ENCODE results near the gene MED27. TPM values are rescaled to one million over a fixed set of nuclear protein-coding genes. Genes with fewer than 3 reads are reported as not detected.

Gene MED27
- total RNA-seq, 1 experiment from 2014 or later: 30.4 TPM

DNA sequence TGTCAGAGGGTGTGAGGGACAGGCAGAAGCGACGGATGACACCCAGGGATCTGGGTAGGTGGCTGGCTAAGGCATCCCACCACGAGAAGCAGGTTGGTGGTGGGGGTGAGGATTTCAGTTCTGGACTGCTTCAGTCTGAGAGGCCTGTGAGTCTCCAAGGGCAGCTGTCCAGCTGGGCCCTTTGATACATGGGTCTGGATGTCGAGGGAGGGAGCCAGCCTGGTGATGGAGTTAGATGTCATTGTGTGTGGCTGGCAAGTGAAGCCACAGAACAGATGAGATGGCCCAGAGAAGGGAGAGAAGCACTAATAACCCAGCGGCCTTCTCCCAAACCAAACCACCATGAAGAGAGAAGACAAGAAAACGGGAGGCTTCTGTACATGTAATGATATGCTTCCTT, 11.1 kb downstream of the MED27 start:
- Histone ChIP-seq H3K4me3 (ENCODE audit: low read depth, low read length) (no peak overlapping the region), H3K4me1 (no peaks in the 10 kb centered on the region), H3K27me3 (replicated peaks; ENCODE audit: control insufficient read depth, insufficient read depth, low read length) (no peaks in the 10 kb centered on the region), H3K9me3 (no peaks in the 10 kb centered on the region), H3K36me3 (ENCODE audit: control insufficient read depth, insufficient read depth, low read length) (no peaks in the 10 kb centered on the region)
- H3K27me3 Mint-ChIP-seq (ENCODE audit: insufficient read depth, unreplicated experiment): no peaks in the 10 kb centered on the region
- DNase-seq: no peak
- no peak overlapping the region for H3K4me3 Mint-ChIP-seq (ENCODE audit: unreplicated experiment)
- POLR2A ChIA-PET: no interaction called here
- no TSS peak for BruUV-seq (replicated peaks)
- H3K4me1 Mint-ChIP-seq (ENCODE audit: low read depth, unreplicated experiment): peaks cover 2% of the 10 kb centered on the region
- H3K36me3 Mint-ChIP-seq (ENCODE audit: insufficient read depth, unreplicated experiment): peaks cover 18% of the 10 kb centered on the region
- no peaks in the 10 kb centered on the region for H3K9me3 Mint-ChIP-seq (ENCODE audit: unreplicated experiment)
- no peak overlapping the region for H3K27ac Mint-ChIP-seq (ENCODE audit: unreplicated experiment)
- no peak for TF ChIP-seq CTCF (IDR thresholded peaks at IDR 0.05; ENCODE audit: insufficient read depth in 1 of 2, low read depth in 1 of 2, low read length in 1 of 2, severe bottlenecking in 1 of 2, unreplicated experiment in 1 of 2)
- intact Hi-C loops (cut with micrococcal nuclease; ENCODE audit: unreplicated experiment): no loop called here
- CTCF ChIA-PET: no interaction called here

GRCh38 chr9:132066511-132066910, 13.2 kb downstream of the MED27 start:
- H3K36me3 ChIP-seq (ENCODE audit: control insufficient read depth, insufficient read depth, low read length): no peaks in the 10 kb centered on the region
- no peaks in the 10 kb centered on the region for H3K9me3 ChIP-seq
- TF ChIP-seq CTCF (IDR thresholded peaks at IDR 0.05; ENCODE audit: insufficient read depth in 1 of 2, low read depth in 1 of 2, low read length in 1 of 2, severe bottlenecking in 1 of 2, unreplicated experiment in 1 of 2): no peak
- no peaks in the 10 kb centered on the region for H3K27me3 ChIP-seq (replicated peaks; ENCODE audit: control insufficient read depth, insufficient read depth, low read length)
- peaks cover 4% of the 10 kb centered on the region for H3K4me1 Mint-ChIP-seq (ENCODE audit: low read depth, unreplicated experiment)
- H3K4me3 Mint-ChIP-seq (ENCODE audit: unreplicated experiment): no peak overlapping the region
- intact Hi-C loops (cut with micrococcal nuclease; ENCODE audit: unreplicated experiment): no loop called here
- H3K27ac Mint-ChIP-seq (ENCODE audit: unreplicated experiment): no peak overlapping the region
- no peaks in the 10 kb centered on the region for H3K9me3 Mint-ChIP-seq (ENCODE audit: unreplicated experiment)
- BruUV-seq (replicated peaks): no TSS peak
- CTCF ChIA-PET: no interaction called here
- no peak overlapping the region for H3K4me3 ChIP-seq (ENCODE audit: low read depth, low read length)
- H3K27me3 Mint-ChIP-seq (ENCODE audit: insufficient read depth, unreplicated experiment): no peaks in the 10 kb centered on the region
- DNase-seq: no peak
- POLR2A ChIA-PET: no interaction called here
- peaks cover 11% of the 10 kb centered on the region for H3K36me3 Mint-ChIP-seq (ENCODE audit: insufficient read depth, unreplicated experiment)
- H3K4me1 ChIP-seq: no peaks in the 10 kb centered on the region

DNA sequence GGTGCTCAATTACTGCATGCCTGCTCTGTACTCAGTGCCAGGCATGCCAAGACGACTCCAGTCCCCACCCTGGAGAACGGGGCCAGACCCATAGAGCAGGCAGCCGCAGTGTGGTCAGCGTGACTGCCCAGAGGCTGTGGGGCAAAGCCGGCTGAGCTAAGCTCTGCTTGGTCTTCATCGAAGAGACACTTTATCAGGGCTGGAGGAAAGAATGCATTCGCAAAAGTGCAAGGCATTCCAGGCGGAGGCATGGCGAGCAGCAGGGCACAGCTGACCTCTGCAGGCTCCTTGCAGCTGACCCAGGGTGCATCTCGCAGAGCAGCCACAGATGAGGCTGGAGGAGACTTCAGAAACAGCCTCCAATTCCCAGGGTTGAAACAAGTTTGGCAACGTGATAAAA, 13.6 kb downstream of the MED27 start:
- Mint-ChIP-seq H3K27ac (ENCODE audit: unreplicated experiment) (no peak overlapping the region), H3K36me3 (ENCODE audit: insufficient read depth, unreplicated experiment) (peaks cover 11% of the 10 kb centered on the region), H3K4me1 (ENCODE audit: low read depth, unreplicated experiment) (peaks cover 4% of the 10 kb centered on the region), H3K27me3 (ENCODE audit: insufficient read depth, unreplicated experiment) (no peaks in the 10 kb centered on the region), H3K9me3 (ENCODE audit: unreplicated experiment) (no peaks in the 10 kb centered on the region), H3K4me3 (ENCODE audit: unreplicated experiment) (no peak overlapping the region)
- no peak for DNase-seq
- no TSS peak for BruUV-seq (replicated peaks)
- no peaks in the 10 kb centered on the region for H3K4me1 ChIP-seq
- ChIA-PET CTCF (no interaction called here), POLR2A (no interaction called here)
- H3K36me3 ChIP-seq (ENCODE audit: control insufficient read depth, insufficient read depth, low read length): no peaks in the 10 kb centered on the region
- H3K4me3 ChIP-seq (ENCODE audit: low read depth, low read length): no peak overlapping the region
- intact Hi-C loops (cut with micrococcal nuclease; ENCODE audit: unreplicated experiment): no loop called here
- no peaks in the 10 kb centered on the region for H3K9me3 ChIP-seq
- TF ChIP-seq CTCF (IDR thresholded peaks at IDR 0.05; ENCODE audit: insufficient read depth in 1 of 2, low read depth in 1 of 2, low read length in 1 of 2, severe bottlenecking in 1 of 2, unreplicated experiment in 1 of 2): no peak
- no peaks in the 10 kb centered on the region for H3K27me3 ChIP-seq (replicated peaks; ENCODE audit: control insufficient read depth, insufficient read depth, low read length)
